ENCODE results near the gene DCC.
"Not testable (repeated sequence)": the region's sequence is repeated elsewhere in the genome, so short reads cannot be mapped to it uniquely, and the experiment has no call there.

Gene DCC

GRCh38 chr18:52352920-52353319, 12.9 kb downstream of the DCC start:
- no peak for DNase-seq (ENCODE audit: low read depth in 2 of 2)

GRCh38 chr18:52353589-52353988, 13.6 kb downstream of the DCC start:
- DNase-seq (ENCODE audit: low read depth in 2 of 2) = no peak

- DNase-seq (ENCODE audit: low read depth in 2 of 2) = no peak
Measured at GRCh38 chr18:52363861-52364260, 23.9 kb downstream of the DCC start.

GRCh38 chr18:52366851-52367250, 26.9 kb downstream of the DCC start:
- not testable (repeated sequence) for DNase-seq (ENCODE audit: low read depth in 2 of 2)

- no peak for DNase-seq (ENCODE audit: low read depth in 2 of 2)
Measured at GRCh38 chr18:52367953-52368742, 28.2 kb downstream of the DCC start.

- DNase-seq (ENCODE audit: low read depth in 2 of 2) = no peak
Measured at GRCh38 chr18:52370841-52371240, 30.8 kb downstream of the DCC start.

- DNase-seq (ENCODE audit: low read depth in 2 of 2) = no peak
Measured at GRCh38 chr18:52376104-52376503, 36.1 kb downstream of the DCC start.

GRCh38 chr18:52377094-52377493, 37.1 kb downstream of the DCC start:
- DNase-seq (ENCODE audit: low read depth in 2 of 2) = no peak

GRCh38 chr18:52386306-52386705, 46.3 kb downstream of the DCC start:
- DNase-seq (ENCODE audit: low read depth in 2 of 2) = no peak

- no peak for DNase-seq (ENCODE audit: low read depth in 2 of 2)
Measured at GRCh38 chr18:52387175-52387574, 47.2 kb downstream of the DCC start.

GRCh38 chr18:52391810-52392559, 52.0 kb downstream of the DCC start:
- no peak for DNase-seq (ENCODE audit: low read depth in 2 of 2)

- no peak for DNase-seq (ENCODE audit: low read depth in 2 of 2)
Measured at GRCh38 chr18:52394602-52395001, 54.6 kb downstream of the DCC start.

GRCh38 chr18:52395146-52395852, 55.3 kb downstream of the DCC start:
- DNase-seq (ENCODE audit: low read depth in 2 of 2) = no peak

GRCh38 chr18:52401236-52401635, 61.2 kb downstream of the DCC start:
- DNase-seq (ENCODE audit: low read depth in 2 of 2) = no peak

GRCh38 chr18:52402814-52403213, 62.8 kb downstream of the DCC start:
- no peak for DNase-seq (ENCODE audit: low read depth in 2 of 2)

- DNase-seq (ENCODE audit: low read depth in 2 of 2) = no peak
Measured at GRCh38 chr18:52403291-52404021, 63.5 kb downstream of the DCC start.

GRCh38 chr18:52408800-52409302, 68.9 kb downstream of the DCC start:
- DNase-seq (ENCODE audit: low read depth in 2 of 2) = no peak

- no peak for DNase-seq (ENCODE audit: low read depth in 2 of 2)
Measured at GRCh38 chr18:52409727-52410126, 69.7 kb downstream of the DCC start.

- DNase-seq (ENCODE audit: low read depth in 2 of 2) = no peak
Measured at GRCh38 chr18:52415131-52415530, 75.1 kb downstream of the DCC start.

GRCh38 chr18:52422985-52423601, 83.1 kb downstream of the DCC start:
- no peak for DNase-seq (ENCODE audit: low read depth in 2 of 2)

GRCh38 chr18:52426041-52426440, 86.0 kb downstream of the DCC start:
- DNase-seq (ENCODE audit: low read depth in 2 of 2) = no peak
